ENCODE data around the gene NRGN. TPM values are rescaled to one million over a fixed set of nuclear protein-coding genes. Genes with fewer than 3 reads are reported as not detected.

The NRGN gene
- total RNA-seq, 2 donors from 2014 or later, result 7.3 to 17.5 TPM

DNA sequence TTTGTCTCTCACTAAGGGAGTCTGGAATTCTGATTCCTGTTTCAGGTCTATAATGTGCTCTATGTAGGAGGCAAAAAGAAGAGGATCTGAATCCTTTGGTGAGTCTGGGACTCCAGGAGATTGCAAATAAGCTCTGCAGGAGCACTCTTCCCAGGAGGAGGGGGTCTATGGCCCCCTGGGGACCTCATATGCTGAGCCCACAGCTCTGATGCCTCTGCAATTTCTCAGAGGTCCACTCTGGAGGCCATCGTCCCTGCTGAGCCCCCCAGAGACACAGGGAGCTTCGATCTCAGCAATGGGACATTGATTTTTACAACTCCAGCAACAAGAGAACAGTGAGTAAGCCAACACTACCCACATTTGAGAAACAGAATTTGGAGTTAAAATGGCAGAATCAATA is 20.2 kb upstream of the NRGN start:
- no peak overlapping the region for H3K4me3 ChIP-seq
- no peak overlapping the region for H3K27ac ChIP-seq
- TF ChIP-seq, protein P1, sequence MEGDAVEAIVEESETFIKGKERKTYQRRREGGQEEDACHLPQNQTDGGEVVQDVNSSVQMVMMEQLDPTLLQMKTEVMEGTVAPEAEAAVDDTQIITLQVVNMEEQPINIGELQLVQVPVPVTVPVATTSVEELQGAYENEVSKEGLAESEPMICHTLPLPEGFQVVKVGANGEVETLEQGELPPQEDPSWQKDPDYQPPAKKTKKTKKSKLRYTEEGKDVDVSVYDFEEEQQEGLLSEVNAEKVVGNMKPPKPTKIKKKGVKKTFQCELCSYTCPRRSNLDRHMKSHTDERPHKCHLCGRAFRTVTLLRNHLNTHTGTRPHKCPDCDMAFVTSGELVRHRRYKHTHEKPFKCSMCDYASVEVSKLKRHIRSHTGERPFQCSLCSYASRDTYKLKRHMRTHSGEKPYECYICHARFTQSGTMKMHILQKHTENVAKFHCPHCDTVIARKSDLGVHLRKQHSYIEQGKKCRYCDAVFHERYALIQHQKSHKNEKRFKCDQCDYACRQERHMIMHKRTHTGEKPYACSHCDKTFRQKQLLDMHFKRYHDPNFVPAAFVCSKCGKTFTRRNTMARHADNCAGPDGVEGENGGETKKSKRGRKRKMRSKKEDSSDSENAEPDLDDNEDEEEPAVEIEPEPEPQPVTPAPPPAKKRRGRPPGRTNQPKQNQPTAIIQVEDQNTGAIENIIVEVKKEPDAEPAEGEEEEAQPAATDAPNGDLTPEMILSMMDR (IDR thresholded peaks at IDR 0.05), result no peak
- H3K27me3 ChIP-seq (replicated peaks; ENCODE audit: insufficient read depth), result no peaks in the 10 kb centered on the region
- DNase-seq (ENCODE audit: low spot score) (no peak), ATAC-seq (ENCODE audit: insufficient number of reproducible peaks, low FRiP score, low read depth) (no peak)
- H3K36me3 ChIP-seq, result no peaks in the 10 kb centered on the region
- no peaks in the 10 kb centered on the region for H3K9me3 ChIP-seq
- peaks cover 0 to 9% of the 10 kb centered on the region in 2 donors for H3K4me1 ChIP-seq (ENCODE audit: control insufficient read depth in 1 of 2, low read depth in 2 of 2)

- TF ChIP-seq, protein P1 (IDR thresholded peaks at IDR 0.05), result no peak
- ATAC-seq (ENCODE audit: insufficient number of reproducible peaks, low FRiP score, low read depth), result no peak
- no peaks in the 10 kb centered on the region for H3K9me3 ChIP-seq
- peaks cover 8 to 22% of the 10 kb centered on the region in 2 donors for H3K4me1 ChIP-seq (ENCODE audit: control insufficient read depth in 1 of 2, low read depth in 2 of 2)
- H3K36me3 ChIP-seq, result no peaks in the 10 kb centered on the region
- H3K27ac ChIP-seq, result no peak overlapping the region
- no peak for DNase-seq (ENCODE audit: low spot score)
- H3K27me3 ChIP-seq (replicated peaks; ENCODE audit: insufficient read depth), result no peaks in the 10 kb centered on the region
- H3K4me3 ChIP-seq, result no peak overlapping the region
These were observed 17.6 kb upstream of the NRGN start for GRCh38 chr11:124722176-124722575.

- TF ChIP-seq, protein P1 (IDR thresholded peaks at IDR 0.05), result no peak
- H3K36me3 ChIP-seq, result no peaks in the 10 kb centered on the region
- H3K4me1 ChIP-seq (ENCODE audit: control insufficient read depth in 1 of 2, low read depth in 2 of 2), result peaks cover 8 to 13% of the 10 kb centered on the region in 2 donors
- no peak overlapping the region for H3K4me3 ChIP-seq
- no peaks in the 10 kb centered on the region for H3K9me3 ChIP-seq
- ATAC-seq (ENCODE audit: insufficient number of reproducible peaks, low FRiP score, low read depth) (no peak), DNase-seq (ENCODE audit: low spot score) (no peak)
- H3K27ac ChIP-seq, result peak overlapping the region; percentile 38 to 59
- no peaks in the 10 kb centered on the region for H3K27me3 ChIP-seq (replicated peaks; ENCODE audit: insufficient read depth)
These were observed 14.6 kb upstream of the NRGN start for GRCh38 chr11:124724979-124725718.

GRCh38 chr11:124725719-124726105 is 14.0 kb upstream of the NRGN start:
- DNase-seq (ENCODE audit: low spot score) (no peak), ATAC-seq (ENCODE audit: insufficient number of reproducible peaks, low FRiP score, low read depth) (no peak)
- H3K36me3 ChIP-seq, result no peaks in the 10 kb centered on the region
- no peaks in the 10 kb centered on the region for H3K27me3 ChIP-seq (replicated peaks; ENCODE audit: insufficient read depth)
- no peaks in the 10 kb centered on the region for H3K9me3 ChIP-seq
- peaks cover 8 to 13% of the 10 kb centered on the region in 2 donors for H3K4me1 ChIP-seq (ENCODE audit: control insufficient read depth in 1 of 2, low read depth in 2 of 2)
- TF ChIP-seq, protein P1 (IDR thresholded peaks at IDR 0.05), result no peak
- no peak overlapping the region for H3K4me3 ChIP-seq
- peak overlapping the region in 1 of 2 donors; percentile 59 for H3K27ac ChIP-seq

DNA sequence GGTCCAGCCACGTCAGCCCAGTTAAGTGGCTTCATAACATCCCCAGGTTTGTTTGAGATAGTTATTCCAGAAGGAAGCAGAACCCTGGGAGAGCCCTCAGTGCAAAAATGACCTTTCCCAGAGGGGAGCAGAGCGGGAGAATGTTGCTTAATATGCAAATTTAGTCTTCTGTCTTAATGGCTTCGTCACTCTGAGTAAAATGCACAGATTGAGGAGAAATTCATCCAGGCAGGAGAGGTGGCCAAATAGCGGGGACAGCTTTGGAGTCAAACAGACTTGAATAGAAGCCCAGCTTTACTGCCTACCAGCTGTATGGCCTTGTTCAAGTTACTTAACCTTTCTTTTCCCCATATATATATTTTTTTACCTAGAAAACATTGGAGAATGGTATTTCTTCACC is 12.3 kb upstream of the NRGN start:
- DNase-seq (ENCODE audit: low spot score), result no peak
- no peak overlapping the region for H3K4me3 ChIP-seq
- H3K27me3 ChIP-seq (replicated peaks; ENCODE audit: insufficient read depth), result no peaks in the 10 kb centered on the region
- no peak for ATAC-seq (ENCODE audit: insufficient number of reproducible peaks, low FRiP score, low read depth)
- H3K27ac ChIP-seq, result no peak overlapping the region
- H3K36me3 ChIP-seq, result no peaks in the 10 kb centered on the region
- H3K4me1 ChIP-seq (ENCODE audit: control insufficient read depth in 1 of 2, low read depth in 2 of 2), result peaks cover 8 to 13% of the 10 kb centered on the region in 2 donors
- no peaks in the 10 kb centered on the region for H3K9me3 ChIP-seq
- TF ChIP-seq, protein P1 (IDR thresholded peaks at IDR 0.05), result no peak
